ENCODE measurements around the gene SPRYD4.
A peak's percentile ranks its signal among the peaks of the same experiment; 100 is the strongest.
"Not testable (repeated sequence)": the region's sequence is repeated elsewhere in the genome, so short reads cannot be mapped to it uniquely, and the experiment has no call there.

Gene SPRYD4

DNA sequence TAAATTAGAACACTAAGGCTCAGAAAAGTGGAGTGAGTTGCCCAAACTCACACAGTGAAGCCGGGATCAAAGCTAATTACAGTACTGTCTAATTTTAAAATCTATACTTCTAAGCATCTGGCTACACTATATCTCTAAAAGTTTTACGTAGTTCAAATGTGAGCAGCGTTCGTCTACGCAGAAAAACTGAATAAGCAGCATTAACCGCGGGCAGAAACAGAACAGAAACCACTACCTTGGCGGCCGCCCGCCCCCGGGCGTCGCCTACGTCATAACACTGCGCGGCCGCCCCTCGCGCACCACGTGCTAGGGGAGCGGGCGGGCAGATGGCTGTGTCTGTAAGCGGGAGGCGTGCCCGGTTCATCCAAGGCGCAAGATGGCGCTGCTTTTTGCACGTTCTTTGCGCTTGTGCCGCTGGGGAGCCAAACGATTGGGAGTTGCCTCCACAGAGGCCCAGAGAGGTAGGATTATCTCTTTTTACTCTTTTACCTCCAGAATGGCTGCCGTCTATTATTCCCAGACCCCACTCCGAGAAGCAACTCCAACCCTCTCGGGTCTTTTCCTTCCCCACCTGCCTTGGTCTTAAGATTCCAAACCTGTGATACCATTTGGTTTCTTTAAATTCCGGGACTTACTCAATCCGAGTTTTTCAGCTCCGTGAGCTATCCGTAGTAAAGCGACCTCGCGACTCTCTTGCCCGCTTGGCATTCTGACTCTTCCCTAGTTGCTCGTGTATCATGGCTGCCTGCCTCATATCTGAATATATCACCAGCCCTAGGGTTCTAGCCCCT lies at the start of gene SPRYD4:
SPRYD4 (plus strand) TSS at position 363 of the 791 bp plus-strand sequence; CDS start at position 377, 14 bp downstream.
- peak; percentile 91 for DNase-seq

DNA sequence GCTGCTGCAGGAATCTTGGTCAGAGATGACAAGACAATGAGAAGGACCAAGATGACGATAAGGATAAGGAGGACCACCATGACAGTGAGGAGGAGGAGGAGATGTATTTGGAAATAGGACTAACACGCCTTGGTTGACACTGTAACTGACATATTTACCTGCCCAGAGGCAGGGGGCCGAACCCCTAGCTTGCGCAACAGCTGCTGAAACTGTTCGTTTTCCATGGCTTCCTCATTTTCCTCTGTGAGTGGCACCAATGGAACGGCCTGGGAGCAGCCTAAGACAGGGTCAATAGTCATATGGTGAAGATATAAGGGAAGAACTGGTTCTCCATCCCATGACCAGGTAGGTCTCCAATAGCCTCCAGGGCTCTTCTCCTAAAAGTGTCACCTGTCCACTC lies 48.0 kb upstream of the SPRYD4 start:
- DNase-seq = no peak

DNA sequence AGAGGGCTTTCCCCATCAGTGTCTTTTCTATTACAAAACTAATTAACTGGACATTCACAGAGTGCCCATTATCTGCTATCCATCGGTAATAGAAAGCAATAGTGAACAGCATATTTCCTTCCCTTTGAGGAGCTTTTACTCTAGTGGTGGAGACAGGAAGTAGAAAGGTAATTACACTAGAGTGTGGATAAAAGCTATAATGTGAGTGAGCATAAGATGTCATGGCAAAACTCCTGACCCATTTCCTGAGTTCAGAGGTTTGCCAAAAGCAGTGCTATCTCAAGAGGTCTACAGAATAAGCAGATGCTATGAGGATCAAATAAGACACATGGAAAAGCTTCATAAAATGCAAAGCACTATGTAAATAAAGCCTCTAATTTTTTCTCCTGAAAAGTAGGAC lies 43.2 kb upstream of the SPRYD4 start:
- DNase-seq = no peak

DNA sequence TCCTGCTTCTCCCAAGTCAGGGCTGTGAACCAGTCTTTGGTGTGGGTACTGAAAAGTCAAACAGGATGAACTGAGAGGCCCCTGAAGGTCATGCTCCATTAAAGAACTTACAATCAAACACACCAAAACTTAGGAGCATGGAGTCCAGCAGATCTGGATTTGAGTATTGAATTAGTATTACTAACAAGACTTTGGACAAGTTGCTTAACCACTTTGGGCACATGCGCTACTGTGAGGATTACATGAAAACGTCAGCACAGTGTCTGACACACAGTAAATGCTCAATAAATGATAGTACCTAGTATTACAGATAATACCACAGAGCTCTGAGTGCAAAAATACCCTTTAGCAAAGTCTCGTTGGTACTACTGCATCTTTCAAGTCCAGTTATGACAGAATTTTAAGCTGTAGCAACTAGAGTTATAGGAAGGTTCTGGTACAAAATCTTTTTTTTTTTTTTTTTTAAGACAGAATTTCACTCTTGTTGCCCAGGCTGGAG lies 42.4 kb upstream of the SPRYD4 start:
- DNase-seq = no peak

DNA sequence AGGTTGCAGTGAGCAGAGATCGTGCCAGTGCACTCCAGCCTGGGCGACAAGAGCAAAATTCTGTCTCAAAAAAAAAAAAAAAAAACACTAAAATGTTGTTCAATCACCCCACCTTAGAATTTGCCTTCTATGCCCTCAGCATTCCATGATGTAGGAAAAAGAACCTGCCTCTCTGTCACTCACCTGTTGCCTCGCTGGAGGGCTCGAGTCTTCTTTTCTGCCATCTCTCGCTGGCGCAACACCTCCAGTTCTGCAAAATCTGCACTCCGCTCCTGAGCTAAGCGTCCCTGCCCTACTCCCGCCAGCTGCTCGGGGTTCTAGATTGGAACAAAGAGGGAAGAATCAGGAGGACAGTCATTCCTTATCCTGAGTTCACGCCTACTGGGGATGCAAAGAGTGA lies 37.1 kb upstream of the SPRYD4 start:
- no peak for DNase-seq

DNA sequence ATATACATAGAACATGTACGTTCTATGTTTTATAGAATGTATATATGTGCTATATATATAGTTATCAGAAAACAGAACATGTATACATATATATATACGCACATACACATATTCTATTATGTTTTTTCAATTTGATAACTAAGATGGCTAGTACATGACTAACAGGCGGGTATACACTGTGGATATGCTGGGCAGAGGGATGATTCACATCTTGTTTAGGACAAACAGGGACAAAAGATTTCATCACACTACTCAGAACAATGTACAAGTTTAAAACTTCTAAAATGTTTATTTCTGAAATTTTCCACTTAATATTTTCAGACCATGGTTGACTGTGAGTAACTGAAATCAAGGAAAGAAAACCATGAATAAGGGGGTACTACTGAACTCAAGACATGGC lies 36.5 kb upstream of the SPRYD4 start:
- no peak for DNase-seq

DNA sequence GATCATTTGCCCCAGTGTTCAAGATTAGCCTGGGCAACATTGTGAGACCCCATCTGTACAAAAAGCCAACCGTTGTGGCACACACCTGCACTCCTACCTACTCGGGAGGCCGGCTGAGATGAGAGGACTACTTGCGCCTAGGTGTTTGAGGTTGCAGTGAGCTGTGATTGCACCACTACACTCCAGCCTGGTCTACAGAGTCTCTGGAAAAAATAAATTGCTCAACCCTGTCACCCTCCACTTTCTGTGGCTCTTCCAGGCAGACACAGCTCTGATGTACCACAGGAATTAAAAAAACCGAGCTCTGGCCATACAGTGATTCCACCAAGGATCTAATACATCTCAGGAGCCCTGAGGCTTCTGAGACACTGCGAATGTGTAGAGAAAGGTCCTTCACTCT lies 33.5 kb upstream of the SPRYD4 start:
- no peak for DNase-seq

DNA sequence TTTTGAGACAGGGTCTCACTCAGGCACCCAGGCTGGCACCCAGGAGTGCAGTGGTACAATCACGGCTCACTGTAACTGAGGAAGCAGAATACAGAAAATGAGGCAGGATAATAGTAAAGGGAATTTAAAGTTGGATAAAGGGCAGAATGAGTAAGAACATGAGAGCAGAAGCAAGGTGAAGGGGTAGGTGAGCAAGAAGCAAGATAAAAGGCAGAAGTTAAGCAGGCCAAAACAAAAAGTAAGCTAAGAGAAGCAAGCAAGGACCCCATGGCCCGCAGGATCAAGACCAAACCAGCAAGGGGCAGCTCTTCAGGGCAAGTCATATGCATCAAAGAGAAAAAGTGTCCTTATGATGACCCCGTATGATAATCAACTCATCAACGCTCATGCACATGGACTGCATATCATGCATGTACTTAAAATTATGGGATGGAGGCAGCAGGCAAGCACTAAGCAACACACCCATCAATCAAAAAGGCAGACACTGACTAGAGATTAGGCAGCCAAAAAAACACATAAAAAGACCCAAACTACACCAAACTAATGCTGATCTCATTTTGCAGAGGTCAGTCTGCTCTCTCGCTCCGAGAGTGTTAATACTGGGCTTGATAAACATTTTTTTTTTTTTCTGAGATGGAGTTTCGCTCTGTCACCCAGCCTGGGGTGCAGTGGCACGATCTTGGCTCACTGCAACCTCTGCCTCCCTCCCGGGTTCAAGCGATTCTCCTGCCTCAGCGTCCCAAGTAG lies 30.8 kb upstream of the SPRYD4 start:
- DNase-seq = no peak

DNA sequence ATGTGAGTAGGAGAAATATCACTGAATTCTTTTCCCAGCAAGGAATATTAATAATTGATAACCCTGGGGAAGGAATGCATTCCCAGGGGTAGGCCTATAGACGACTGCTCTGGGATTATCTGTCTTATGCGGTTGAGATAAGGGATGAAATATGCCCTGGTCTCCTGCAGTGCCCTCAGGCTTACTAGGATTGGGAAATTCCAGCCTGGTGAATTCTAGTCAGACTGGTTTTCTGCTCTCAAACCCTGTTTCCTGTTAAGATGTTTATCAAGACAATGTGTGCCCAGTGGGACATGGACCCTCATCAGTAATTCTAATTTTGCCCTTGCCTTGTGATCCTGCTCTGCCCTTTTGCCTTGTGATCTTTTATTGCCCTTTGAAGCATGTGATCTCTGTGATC lies 25.2 kb upstream of the SPRYD4 start:
- DNase-seq = not testable (repeated sequence)

DNA sequence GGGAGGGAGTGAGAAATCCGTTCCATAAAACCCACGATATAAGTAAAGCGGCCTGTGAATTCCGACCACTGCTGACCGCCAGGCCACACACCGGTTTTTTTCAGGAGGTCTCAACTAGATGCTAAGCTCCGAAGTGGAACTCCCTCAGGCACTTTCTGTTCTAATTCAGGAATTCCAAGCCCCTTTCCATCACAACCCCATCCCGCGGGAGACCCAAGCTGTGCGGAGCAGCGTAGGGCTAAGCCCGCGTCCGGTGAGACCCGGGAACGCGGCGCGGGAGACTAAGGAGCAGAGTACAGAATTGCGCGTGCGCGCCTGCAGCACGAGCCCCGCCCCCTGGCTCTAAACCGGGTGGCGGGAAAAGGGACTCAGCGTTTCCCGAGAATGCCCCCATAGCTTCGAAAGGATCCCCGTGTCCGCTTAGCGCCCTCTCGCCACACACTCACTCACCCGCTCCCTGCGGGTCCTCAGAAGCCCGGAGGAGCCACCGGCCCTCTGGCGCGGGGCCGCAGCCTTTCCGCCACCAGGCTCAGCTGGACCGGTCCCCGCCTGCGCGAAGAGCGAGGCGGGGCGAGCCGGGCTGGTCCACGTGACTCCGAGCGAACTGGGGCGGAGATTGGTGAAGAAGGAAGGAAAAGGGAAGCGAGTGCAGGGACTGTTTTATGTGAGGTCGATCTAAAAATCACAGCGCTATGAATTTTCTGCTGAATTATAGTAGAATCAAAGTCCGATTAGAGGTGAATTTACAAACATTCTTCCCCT lies 19.3 kb upstream of the SPRYD4 start, which contains the start of gene TIMELESS:
TIMELESS (minus strand) TSS at position 567 of the 762 bp plus-strand sequence. CDS start 15,256 bp downstream, outside the sequence.
- peak; percentile 86 for DNase-seq

DNA sequence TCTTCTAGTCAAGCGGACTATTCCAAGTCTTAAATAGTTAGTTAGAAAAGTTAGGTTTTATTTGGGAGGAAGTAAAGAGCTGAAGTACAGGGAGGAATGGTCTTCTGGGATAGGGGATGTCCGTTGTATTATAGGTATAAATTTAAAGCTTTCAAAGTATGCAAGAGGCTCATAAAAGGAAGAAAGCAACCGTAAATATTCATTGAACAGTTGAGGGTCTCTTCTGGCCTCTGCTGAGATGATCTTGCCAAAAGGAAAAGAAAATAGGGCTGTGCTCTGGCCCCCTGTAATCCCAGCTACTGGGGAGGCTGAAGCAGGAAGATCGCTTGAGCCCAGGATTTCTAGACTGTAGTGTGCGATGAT lies 18.8 kb upstream of the SPRYD4 start:
- no peak for DNase-seq

DNA sequence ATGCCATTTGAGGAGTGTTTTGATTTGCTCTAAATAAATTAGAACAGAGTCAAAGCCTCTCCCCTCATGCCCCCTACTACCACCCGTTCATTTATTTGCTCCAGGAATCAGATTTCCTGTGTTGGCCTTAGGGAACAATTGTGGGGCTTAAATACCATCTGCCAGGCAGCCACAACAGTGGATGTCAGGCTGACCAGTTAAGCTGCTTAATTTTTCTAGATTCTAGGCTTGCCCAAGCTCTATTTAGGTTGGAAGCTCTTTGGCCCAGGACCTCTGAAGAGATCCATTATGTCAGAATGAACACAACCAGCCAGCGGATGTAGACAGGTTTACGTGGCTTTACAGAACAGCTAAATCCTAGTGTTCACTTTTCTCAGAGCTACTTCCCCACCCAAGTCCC lies 18.1 kb upstream of the SPRYD4 start:
- DNase-seq = no peak

DNA sequence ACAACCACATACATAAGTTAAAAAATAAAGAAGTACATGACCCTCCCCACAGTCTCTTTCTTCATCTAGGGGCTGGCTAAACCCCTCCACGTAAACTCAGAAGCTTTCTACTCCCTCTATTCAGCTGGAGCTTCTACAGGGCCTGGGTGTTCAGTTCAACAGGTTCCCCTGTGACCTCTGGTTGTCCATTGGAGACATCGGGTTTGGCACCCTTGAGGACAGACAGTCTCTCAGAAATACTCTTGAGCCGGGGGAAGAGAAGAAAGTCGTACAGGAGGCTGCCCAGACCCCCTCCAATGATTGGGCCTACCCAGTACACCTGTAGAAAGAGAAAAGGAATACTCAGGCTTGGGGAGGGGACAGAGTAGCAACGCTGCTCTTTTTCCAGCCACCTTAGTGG lies 17.2 kb upstream of the SPRYD4 start:
- no peak for DNase-seq

DNA sequence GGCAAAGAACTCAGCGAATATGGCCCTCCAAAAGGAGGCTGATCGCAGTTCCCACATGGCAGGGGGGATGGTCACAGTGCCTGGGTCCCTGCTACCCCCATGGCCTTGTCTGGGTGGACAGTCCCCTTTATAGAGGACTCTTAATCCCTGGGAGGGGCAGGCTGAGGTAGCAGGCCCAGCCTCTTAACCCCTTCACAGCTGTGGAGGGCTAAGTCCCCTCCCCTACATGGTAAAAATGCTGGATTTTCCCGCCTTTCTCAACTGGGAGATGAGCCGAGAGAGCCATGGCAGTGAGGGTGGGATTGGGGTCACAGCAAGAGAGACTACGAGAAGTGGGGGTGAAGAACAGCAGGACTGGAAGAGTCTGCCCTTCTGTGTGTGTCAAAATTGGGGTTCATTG lies 13.8 kb upstream of the SPRYD4 start, which contains the start of gene MIP:
MIP (minus strand) TSS at position 101 of the 400 bp plus-strand sequence; CDS start at position 57, 44 bp downstream.
- DNase-seq = no peak

DNA sequence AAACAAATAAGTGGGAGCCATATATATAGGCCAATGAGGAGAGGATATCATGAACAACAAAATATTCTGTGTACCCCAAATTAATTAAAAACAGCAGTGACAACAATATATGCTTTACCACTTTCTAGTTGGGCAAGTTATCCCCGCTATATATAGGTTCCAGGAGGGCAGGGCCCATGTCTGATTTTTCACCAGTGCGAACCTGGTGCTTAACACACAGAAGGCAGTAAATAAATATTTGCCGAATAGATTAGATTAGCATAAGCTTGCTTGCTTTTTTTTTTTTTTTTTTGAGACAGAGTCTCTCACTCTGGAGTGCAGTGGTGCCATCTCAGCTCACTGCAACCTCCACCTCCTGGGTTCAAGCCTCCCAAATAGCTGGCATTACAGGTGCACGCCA lies 10.6 kb upstream of the SPRYD4 start:
- DNase-seq = no peak

DNA sequence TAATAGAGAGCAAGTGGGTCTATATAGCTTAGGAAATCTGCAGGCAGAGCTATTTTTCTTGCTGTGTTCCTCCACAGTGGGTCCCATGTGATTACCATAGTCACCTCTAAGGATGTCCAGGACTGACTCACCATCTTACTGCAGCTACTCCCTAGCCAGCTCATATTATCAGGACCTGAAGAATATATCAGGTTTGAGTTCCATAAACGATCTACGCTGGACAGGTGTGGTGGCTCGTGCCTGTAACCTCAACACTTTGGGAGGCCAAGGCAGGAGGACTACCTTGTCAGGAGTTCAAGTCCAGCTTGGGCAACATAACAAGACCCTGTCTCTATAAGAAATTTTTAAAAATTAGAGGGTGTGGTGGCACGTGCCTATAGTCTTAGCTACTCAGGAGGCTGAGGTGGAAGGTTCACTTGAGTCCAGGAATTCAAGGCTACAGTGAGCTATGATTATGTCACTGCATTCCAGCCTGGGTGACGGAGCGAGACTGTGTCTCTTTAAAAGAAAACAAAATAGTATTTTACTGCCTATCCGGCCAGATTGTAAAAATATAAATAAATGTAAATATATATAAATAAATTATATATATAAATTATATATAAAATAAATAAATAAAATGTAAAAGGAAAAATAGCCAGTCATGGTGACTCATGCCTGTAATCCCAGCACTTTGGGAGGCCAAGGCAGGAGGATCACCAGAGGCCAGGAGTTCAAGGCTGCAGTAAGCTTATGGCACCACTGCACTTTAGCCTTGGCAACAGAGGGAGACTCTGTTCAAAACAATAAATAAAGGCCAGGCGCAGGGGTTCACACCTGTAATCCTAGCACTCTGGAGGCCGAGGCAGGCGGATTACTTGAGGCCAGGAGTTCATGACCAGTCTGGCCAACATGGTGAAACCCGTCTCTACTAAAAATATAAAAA lies 6.9 kb upstream of the SPRYD4 start:
- DNase-seq = no peak

DNA sequence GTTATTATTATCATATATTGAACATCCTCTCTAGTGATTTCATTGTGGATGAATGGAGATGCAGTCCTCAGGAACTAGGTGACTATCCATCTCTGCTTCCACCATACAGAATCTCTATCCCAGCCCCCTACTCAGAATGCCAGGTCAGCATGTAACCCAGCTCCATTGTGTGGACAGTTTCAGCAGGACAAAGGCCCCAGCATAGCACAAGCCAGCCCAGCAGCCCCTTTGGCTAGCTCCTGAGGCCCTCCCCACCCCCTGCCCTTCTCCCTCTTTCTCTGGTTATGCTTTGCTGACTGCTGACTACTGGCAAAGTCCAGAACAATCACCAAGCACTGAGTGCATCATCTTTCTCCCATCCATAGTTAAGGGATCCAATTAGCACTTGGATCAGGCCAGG lies 5.8 kb upstream of the SPRYD4 start:
- no peak for DNase-seq

DNA sequence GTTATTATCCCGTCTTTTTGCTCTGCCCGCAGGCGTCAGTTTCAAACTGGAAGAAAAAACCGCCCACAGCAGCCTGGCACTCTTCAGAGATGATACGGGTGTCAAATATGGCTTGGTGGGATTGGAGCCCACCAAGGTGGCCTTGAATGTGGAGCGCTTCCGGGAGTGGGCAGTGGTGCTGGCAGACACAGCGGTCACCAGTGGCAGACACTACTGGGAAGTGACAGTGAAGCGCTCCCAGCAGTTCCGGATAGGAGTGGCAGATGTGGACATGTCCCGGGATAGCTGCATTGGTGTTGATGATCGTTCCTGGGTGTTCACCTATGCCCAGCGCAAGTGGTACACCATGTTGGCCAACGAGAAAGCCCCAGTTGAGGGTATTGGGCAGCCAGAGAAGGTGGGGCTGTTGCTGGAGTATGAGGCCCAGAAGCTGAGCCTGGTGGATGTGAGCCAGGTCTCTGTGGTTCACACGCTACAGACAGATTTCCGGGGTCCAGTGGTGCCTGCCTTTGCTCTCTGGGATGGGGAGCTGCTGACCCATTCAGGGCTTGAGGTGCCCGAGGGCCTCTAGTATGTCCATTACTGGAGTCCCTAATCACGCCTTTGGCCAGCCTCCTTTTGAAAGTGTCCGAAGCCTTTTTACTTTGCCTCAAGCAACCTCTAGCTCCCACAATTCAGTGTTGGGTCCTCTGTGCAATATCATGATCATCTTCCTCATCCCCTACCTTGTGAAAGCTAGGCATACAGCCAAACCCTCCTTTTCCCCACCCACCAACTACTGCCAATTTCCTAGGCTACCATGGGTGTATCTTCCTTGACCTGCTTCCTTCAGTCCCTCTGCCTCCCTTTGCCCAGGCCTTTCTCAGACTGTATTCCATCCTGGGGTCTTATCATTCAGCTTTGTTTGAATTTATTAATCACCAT lies 891 bp downstream of the SPRYD4 start:
- DNase-seq = no peak

DNA sequence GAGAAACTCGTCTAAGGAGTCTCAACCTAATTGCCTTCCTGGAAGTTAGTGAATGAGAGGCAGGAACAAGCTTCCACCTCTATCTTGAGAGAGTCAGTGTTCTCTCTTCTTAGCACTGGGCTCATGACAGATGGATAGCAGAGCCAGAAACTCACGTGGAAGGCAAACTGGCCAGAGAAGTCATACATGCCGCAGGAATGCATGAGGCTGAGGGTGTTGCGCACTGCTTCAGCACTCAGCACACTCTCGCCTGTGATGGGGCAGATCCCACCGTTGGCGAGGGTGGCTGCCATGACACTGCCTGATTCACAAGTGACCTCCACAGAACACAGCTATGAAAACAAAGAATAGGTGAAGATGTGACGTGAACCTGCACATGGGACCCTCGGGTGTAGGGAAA lies 6.0 kb downstream of the SPRYD4 start:
- no peak for DNase-seq

DNA sequence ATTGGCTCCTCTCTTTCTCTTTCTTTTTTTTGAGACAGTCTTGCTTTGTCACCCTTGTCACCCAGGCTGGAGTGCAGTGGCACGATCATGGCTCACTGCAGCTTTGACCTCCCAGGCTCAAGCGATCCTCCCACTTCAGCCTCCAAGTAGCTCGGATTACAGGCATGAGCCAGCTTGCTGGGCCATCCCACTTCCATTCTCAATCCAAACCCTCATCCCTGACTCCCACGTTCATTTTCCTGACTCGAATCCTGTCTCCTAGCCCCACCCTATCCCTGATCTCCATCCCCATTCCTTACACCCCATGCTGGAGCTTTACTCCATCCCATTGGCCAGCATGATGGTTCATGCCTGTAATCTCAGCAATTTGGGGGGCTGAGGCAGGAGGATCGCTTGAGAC lies 7.8 kb downstream of the SPRYD4 start:
- no peak for DNase-seq

DNA sequence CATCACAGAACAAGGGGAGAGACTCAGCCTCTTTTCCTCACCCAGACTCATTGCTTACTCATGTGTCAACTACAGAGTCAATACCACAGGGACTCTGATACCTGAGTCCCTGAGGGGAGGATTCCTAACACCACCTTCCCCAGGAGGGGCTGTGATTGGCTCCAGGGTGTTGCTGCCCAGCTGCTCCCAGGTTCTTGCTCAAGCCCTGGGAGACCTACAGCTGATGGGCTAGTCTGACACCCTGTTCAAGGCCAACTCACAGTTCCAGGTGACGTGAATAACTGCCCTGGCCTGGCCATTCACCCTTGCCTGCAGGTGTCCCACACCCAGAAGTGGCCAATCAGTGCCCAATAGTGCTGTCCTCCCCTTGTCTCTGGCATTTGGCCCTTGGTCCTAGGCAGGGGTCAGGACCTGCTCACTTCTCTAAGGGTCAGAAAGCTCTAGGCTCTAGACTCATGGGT lies 8.6 kb downstream of the SPRYD4 start:
- DNase-seq = no peak

Measured in fibroblast of skin of right quadriceps (primary cell).